GM19023 (cell line): ENCODE data around the gene AGMO.

Experiments
- ATAC-seq: cut with Tn5 transposase; IDR thresholded peaks from one replicate; pipeline ENCODE4 v1.9.1; 2021; ENCODE audit warnings: mild to moderate bottlenecking, moderate library complexity; ENCODE audit not compliant: unreplicated experiment

Gene AGMO

GRCh38 chr7:15248514-15248913, 313.3 kb downstream of the AGMO start:
- no peak for ATAC-seq

- ATAC-seq, result no peak
These were observed 316.0 kb downstream of the AGMO start for GRCh38 chr7:15245831-15246230.

GRCh38 chr7:15239801-15240200, 322.0 kb downstream of the AGMO start:
- no peak for ATAC-seq

GRCh38 chr7:15236952-15237351, 324.9 kb downstream of the AGMO start:
- ATAC-seq, result no peak

GRCh38 chr7:15234431-15234830, 327.4 kb downstream of the AGMO start:
- no peak for ATAC-seq

- ATAC-seq, result no peak
These were observed 333.0 kb downstream of the AGMO start for GRCh38 chr7:15228831-15229230.

- no peak for ATAC-seq
These were observed 335.8 kb downstream of the AGMO start for GRCh38 chr7:15225981-15226380.

- ATAC-seq, result no peak
These were observed 342.1 kb downstream of the AGMO start for GRCh38 chr7:15219758-15220157.

- no peak for ATAC-seq
These were observed 343.6 kb downstream of the AGMO start for GRCh38 chr7:15218261-15218660.

GRCh38 chr7:15215616-15216015, 346.2 kb downstream of the AGMO start:
- no peak for ATAC-seq

GRCh38 chr7:15214976-15215375, 346.8 kb downstream of the AGMO start:
- ATAC-seq, result no peak

- ATAC-seq, result no peak
These were observed 348.7 kb downstream of the AGMO start for GRCh38 chr7:15213093-15213492.

- no peak for ATAC-seq
These were observed 352.4 kb downstream of the AGMO start for GRCh38 chr7:15209429-15209828.

GRCh38 chr7:15204421-15204820, 357.4 kb downstream of the AGMO start:
- no peak for ATAC-seq

GRCh38 chr7:15199482-15199881, 362.3 kb downstream of the AGMO start:
- ATAC-seq, result no peak

- no peak for ATAC-seq
These were observed 364.5 kb downstream of the AGMO start for GRCh38 chr7:15197042-15197977.

- no peak for ATAC-seq
These were observed 383.8 kb downstream of the AGMO start for GRCh38 chr7:15178065-15178464.

GRCh38 chr7:15176089-15176488, 385.7 kb downstream of the AGMO start:
- ATAC-seq, result no peak

GRCh38 chr7:15175152-15175551, 386.7 kb downstream of the AGMO start:
- ATAC-seq, result no peak

- ATAC-seq, result no peak
These were observed 387.3 kb downstream of the AGMO start for GRCh38 chr7:15174485-15174884.

GRCh38 chr7:15168489-15168888, 393.3 kb downstream of the AGMO start:
- ATAC-seq, result no peak

- no peak for ATAC-seq
These were observed 393.9 kb downstream of the AGMO start for GRCh38 chr7:15167912-15168311.

- no peak for ATAC-seq
These were observed 395.2 kb downstream of the AGMO start for GRCh38 chr7:15166620-15167019.
